Choroid plexus epithelial cell (primary cell): ENCODE results near the gene IL33.

Source experiments
- DNase-seq: peaks from one replicate; pipeline ENCODE4 v3.0.0-alpha.2; 2010; ENCODE audit warnings: low read depth
- H3K4me3 ChIP-seq: 2 replicates; pipeline ENCODE4 v1.5.1; 2011; ENCODE audit warnings: low read depth, mild to moderate bottlenecking, control low read depth, low read length, moderate library complexity
- CTCF ChIP-seq: conservative IDR thresholded peaks from 2 replicates; pipeline ENCODE4 v1.5.1; 2011; ENCODE audit warnings: low read depth, mild to moderate bottlenecking, control low read depth, inconsistent platforms, low read length, moderate library complexity

The IL33 gene

GRCh38 chr9:6186691-6187090 is 28.9 kb upstream of the IL33 start:
- H3K4me3 ChIP-seq, result no peak overlapping the region
- TF ChIP-seq CTCF, result no peak
- no peak for DNase-seq

- TF ChIP-seq CTCF, result no peak
- H3K4me3 ChIP-seq, result no peak overlapping the region
- no peak for DNase-seq
These were observed 28.3 kb upstream of the IL33 start for GRCh38 chr9:6187272-6187671.

GRCh38 chr9:6188466-6188865 is 27.1 kb upstream of the IL33 start:
- no peak for TF ChIP-seq CTCF

GRCh38 chr9:6188906-6189305 is 26.7 kb upstream of the IL33 start:
- no peak overlapping the region for H3K4me3 ChIP-seq
- TF ChIP-seq CTCF, result no peak
- no peak for DNase-seq

More at GRCh38 chr9:6188466-6188865, 27.1 kb upstream of the IL33 start:
- no peak for DNase-seq
- no peak overlapping the region for H3K4me3 ChIP-seq

GRCh38 chr9:6194934-6195333 is 20.7 kb upstream of the IL33 start:
- peak; percentile 11 for DNase-seq
- no peak overlapping the region for H3K4me3 ChIP-seq
- TF ChIP-seq CTCF, result peak; percentile 53

- DNase-seq, result no peak
- TF ChIP-seq CTCF, result no peak
These were observed 19.8 kb upstream of the IL33 start for GRCh38 chr9:6195714-6196360.

GRCh38 chr9:6197330-6197729 is 18.3 kb upstream of the IL33 start:
- DNase-seq, result peak; percentile 63
- peak; percentile 74 for TF ChIP-seq CTCF
- H3K4me3 ChIP-seq, result no peak overlapping the region

More at GRCh38 chr9:6195714-6196360, 19.8 kb upstream of the IL33 start:
- H3K4me3 ChIP-seq, result no peak overlapping the region
